Peyer's patch (tissue), 4 donors: Measurements from ENCODE around the gene ATF6.

Experiments used
- POLR2A ChIP-seq, 2 donors: fragments of 450-650 bp; IDR thresholded peaks; one replicate each; pipeline ENCODE4 v1.5.1; 2017; ENCODE audit warnings: antibody characterized with exemption in 2 of 2, mild to moderate bottlenecking in 2 of 2, moderate library complexity in 2 of 2
- TF ChIP-seq, protein P1 (sequence below), 6 experiments: fragments of 450-650 bp in 4 of 6; fragments of 200-600 bp in 2 of 6; sonication (generic) in 1 of 6; IDR thresholded peaks; one replicate each; pipeline ENCODE4 v1.5.1; 2017 to 2019; ENCODE audit warnings: antibody characterized with exemption in 6 of 6, mild to moderate bottlenecking in 3 of 6, moderate library complexity in 1 of 6

DNA sequence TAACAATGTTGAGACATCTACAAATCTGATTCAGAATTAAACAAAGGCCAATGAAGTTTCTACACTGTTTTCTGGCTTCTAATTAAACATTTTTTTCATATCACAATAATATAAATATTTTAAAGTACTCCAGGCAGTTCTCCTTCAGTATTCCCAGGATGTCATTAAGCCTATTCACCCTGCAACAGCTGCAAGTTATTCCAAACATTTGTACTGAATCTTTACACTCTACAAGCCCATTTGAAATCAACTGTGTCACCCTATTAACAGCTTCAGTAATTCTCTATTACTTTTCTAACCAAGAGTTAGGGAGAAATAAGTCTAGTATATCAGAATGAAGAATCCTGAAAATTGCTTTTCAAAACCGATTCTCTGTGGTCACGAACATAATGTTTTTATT is 133.0 kb downstream of the ATF6 start:
- TF ChIP-seq, protein P1, sequence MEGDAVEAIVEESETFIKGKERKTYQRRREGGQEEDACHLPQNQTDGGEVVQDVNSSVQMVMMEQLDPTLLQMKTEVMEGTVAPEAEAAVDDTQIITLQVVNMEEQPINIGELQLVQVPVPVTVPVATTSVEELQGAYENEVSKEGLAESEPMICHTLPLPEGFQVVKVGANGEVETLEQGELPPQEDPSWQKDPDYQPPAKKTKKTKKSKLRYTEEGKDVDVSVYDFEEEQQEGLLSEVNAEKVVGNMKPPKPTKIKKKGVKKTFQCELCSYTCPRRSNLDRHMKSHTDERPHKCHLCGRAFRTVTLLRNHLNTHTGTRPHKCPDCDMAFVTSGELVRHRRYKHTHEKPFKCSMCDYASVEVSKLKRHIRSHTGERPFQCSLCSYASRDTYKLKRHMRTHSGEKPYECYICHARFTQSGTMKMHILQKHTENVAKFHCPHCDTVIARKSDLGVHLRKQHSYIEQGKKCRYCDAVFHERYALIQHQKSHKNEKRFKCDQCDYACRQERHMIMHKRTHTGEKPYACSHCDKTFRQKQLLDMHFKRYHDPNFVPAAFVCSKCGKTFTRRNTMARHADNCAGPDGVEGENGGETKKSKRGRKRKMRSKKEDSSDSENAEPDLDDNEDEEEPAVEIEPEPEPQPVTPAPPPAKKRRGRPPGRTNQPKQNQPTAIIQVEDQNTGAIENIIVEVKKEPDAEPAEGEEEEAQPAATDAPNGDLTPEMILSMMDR (IDR thresholded peaks at IDR 0.05): no peak
- TF ChIP-seq POLR2A (IDR thresholded peaks at IDR 0.05): no peak
